Osteocyte (in vitro differentiated cells): Measurements from ENCODE around the gene BGN. TPM values are rescaled to one million over a fixed set of nuclear protein-coding genes. Genes with fewer than 3 reads are reported as not detected.

Source experiments
- DNase-seq: peaks from one replicate; pipeline ENCODE4 v3.0.0; 2021; ENCODE audit warnings: mixed read lengths; ENCODE audit not compliant: unreplicated experiment; ENCODE audit errors: extremely low spot score
- H3K27ac Mint-ChIP-seq: one replicate; pipeline ENCODE4 v1.8.0; 2021; ENCODE audit warnings: mild to moderate bottlenecking, mixed read lengths; ENCODE audit not compliant: unreplicated experiment
- H3K27me3 Mint-ChIP-seq: one replicate; pipeline ENCODE4 v1.8.0; 2021; ENCODE audit warnings: mixed read lengths; ENCODE audit not compliant: unreplicated experiment
- H3K36me3 Mint-ChIP-seq: one replicate; pipeline ENCODE4 v1.8.0; 2021; ENCODE audit warnings: mixed read lengths; ENCODE audit not compliant: unreplicated experiment
- H3K4me1 Mint-ChIP-seq: one replicate; pipeline ENCODE4 v1.8.0; 2021; ENCODE audit warnings: mixed read lengths; ENCODE audit not compliant: unreplicated experiment
- H3K4me3 Mint-ChIP-seq: one replicate; pipeline ENCODE4 v1.8.0; 2021; ENCODE audit warnings: mild to moderate bottlenecking, moderate library complexity, mixed read lengths; ENCODE audit not compliant: unreplicated experiment
- H3K9me3 Mint-ChIP-seq: one replicate; pipeline ENCODE4 v1.8.0; 2021; ENCODE audit warnings: mixed read lengths; ENCODE audit not compliant: unreplicated experiment
- CTCF ChIP-seq: fragments of 200-600 bp; sonication (generic); IDR thresholded peaks from 2 replicates; pipeline ENCODE4 v1.5.0; 2021; ENCODE audit warnings: antibody characterized with exemption, mild to moderate bottlenecking, moderate library complexity
- total RNA-seq: library from RNA; stranded (reverse); gene quantifications from 2 replicates; pipeline ENCODE4 v1.2.1, GENCODE V29; 2021

The BGN gene
- total RNA-seq, 1 donor from 2014 or later, result 1,633 TPM

GRCh38 chrX:153514259-153514658 lies 19.5 kb downstream of the BGN start:
- no peaks in the 10 kb centered on the region for H3K36me3 Mint-ChIP-seq
- no peak for TF ChIP-seq CTCF
- H3K27ac Mint-ChIP-seq, result no peak overlapping the region
- H3K4me3 Mint-ChIP-seq, result no peak overlapping the region
- H3K27me3 Mint-ChIP-seq, result peaks cover 15% of the 10 kb centered on the region
- peaks cover 2% of the 10 kb centered on the region for H3K4me1 Mint-ChIP-seq
- no peak for DNase-seq
- no peaks in the 10 kb centered on the region for H3K9me3 Mint-ChIP-seq

GRCh38 chrX:153515435-153515834 lies 20.7 kb downstream of the BGN start:
- DNase-seq, result no peak
- H3K9me3 Mint-ChIP-seq, result no peaks in the 10 kb centered on the region
- peaks cover 15% of the 10 kb centered on the region for H3K27me3 Mint-ChIP-seq
- no peak overlapping the region for H3K4me3 Mint-ChIP-seq
- no peak for TF ChIP-seq CTCF
- H3K27ac Mint-ChIP-seq, result no peak overlapping the region
- H3K36me3 Mint-ChIP-seq, result no peaks in the 10 kb centered on the region
- peaks cover 2% of the 10 kb centered on the region for H3K4me1 Mint-ChIP-seq

- Mint-ChIP-seq H3K27me3 (peaks cover 15% of the 10 kb centered on the region), H3K4me3 (no peak overlapping the region), H3K4me1 (peaks cover 2% of the 10 kb centered on the region), H3K27ac (no peak overlapping the region), H3K9me3 (no peaks in the 10 kb centered on the region), H3K36me3 (no peaks in the 10 kb centered on the region)
- no peak for DNase-seq
- no peak for TF ChIP-seq CTCF
Measured at GRCh38 chrX:153516073-153516472, 21.3 kb downstream of the BGN start.

- H3K27me3 Mint-ChIP-seq, result peaks cover 19% of the 10 kb centered on the region
- no peaks in the 10 kb centered on the region for H3K36me3 Mint-ChIP-seq
- no peak for TF ChIP-seq CTCF
- no peaks in the 10 kb centered on the region for H3K9me3 Mint-ChIP-seq
- H3K27ac Mint-ChIP-seq, result no peak within 1 kb of the TSS
- DNase-seq, result no peak
- no peak within 1 kb of the TSS for H3K4me3 Mint-ChIP-seq
- peaks cover 2% of the 10 kb centered on the region for H3K4me1 Mint-ChIP-seq
Measured at GRCh38 chrX:153517423-153517822, 22.6 kb downstream of the BGN start, which contains the start of gene ATP2B3. Gene ATP2B3, plus strand, starts transcription at chrX:153517642. Its CDS starts 18,606 bp downstream, at chrX:153536248.

GRCh38 chrX:153517946-153518834 lies 23.4 kb downstream of the BGN start:
- H3K4me1 Mint-ChIP-seq, result peaks cover 2% of the 10 kb centered on the region
- TF ChIP-seq CTCF, result no peak
- no peaks in the 10 kb centered on the region for H3K36me3 Mint-ChIP-seq
- H3K9me3 Mint-ChIP-seq, result no peaks in the 10 kb centered on the region
- H3K27ac Mint-ChIP-seq, result no peak overlapping the region
- H3K27me3 Mint-ChIP-seq, result peaks cover 19% of the 10 kb centered on the region
- no peak for DNase-seq
- no peak overlapping the region for H3K4me3 Mint-ChIP-seq
